NK-92 treated with Interleukin-12 subunit alpha and Interleukin-12 subunit beta, amount 100 ng/mL, for 24 hours (cell line): ENCODE results near the gene GEMIN5.

Experiments
- DNase-seq: peaks from one replicate; lab custom pipeline; 2025; lab: John Stamatoyannopoulos, UW

The GEMIN5 gene

GRCh38 chr5:154850255-154851062 lies 87.6 kb downstream of the GEMIN5 start, which contains the start of gene FAXDC2:
Gene FAXDC2 (minus strand): TSS chr5:154850603. CDS start chr5:154838178, 12,425 bp downstream.
- no peak for DNase-seq

GRCh38 chr5:154849791-154850201 lies 88.2 kb downstream of the GEMIN5 start:
- no peak for DNase-seq

- no peak for DNase-seq
Measured at GRCh38 chr5:154849264-154849785, 88.7 kb downstream of the GEMIN5 start.

GRCh38 chr5:154844809-154845208 lies 93.2 kb downstream of the GEMIN5 start:
- DNase-seq = no peak

- DNase-seq = no peak
Measured at GRCh38 chr5:154842689-154843530, 95.1 kb downstream of the GEMIN5 start.

- DNase-seq = no peak
Measured at GRCh38 chr5:154841273-154841661, 96.7 kb downstream of the GEMIN5 start.

GRCh38 chr5:154840435-154841272 lies 97.4 kb downstream of the GEMIN5 start:
- DNase-seq = no peak
